Measurements from ENCODE around the gene SELE.
A peak's percentile ranks its signal among the peaks of the same experiment; 100 is the strongest.
"Not testable (repeated sequence)": the region's sequence is repeated elsewhere in the genome, so short reads cannot be mapped to it uniquely, and the experiment has no call there.

SELE gene

DNA sequence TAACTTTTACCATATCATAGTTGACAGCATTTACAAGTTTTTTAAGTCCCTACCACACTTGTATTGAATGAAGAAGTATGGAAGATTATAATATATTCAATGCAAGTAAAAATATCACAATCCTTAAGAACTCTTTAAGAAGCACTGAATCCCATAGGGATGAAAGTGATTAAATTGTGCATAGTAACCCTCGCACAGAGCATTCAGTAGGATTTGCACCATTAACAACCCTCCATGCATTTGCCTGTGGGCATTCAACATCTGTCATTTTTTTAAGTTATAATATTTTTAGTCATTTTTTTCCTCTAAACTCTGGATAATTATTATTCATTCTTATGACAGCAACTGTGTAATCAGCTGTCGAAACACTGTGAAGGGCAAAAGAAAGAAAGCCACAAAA, 10.1 kb downstream of the SELE start:
- no peak for DNase-seq

DNA sequence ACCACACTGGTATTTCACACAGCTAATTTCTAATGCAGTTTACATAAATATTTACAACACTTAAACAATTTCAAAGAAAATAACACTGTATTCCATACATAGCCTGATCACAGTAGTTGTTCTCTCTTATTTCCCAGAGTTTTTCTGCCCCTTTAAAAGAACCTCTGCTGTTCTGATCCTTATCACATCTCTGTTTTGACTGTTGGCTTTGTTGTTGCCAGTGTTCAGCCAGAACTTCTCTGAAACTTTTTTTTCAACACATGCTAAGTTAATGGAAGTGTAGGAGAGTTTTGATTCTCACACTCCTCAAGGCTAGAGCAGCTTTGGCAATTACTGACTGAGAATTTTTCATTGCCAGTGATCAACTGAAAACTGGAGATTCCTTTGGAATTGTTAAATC, 11.1 kb downstream of the SELE start:
- DNase-seq, result no peak

DNA sequence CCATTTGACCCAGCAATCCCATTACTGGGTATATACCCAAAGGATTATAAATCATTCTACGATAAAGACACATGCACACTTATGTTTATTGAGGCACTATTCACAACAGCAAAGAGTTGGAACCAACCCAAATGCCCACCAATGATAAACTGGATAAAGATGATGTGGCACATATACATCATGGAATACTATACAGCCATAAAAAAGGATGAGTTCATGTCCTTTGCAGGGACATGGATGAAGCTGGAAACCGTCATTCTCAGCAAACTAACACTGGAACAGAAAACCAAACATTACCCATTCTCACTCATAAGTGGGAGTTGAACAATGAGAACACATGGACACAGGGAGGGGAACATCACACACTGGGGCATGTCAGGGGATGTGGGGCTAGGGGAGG, 18.8 kb downstream of the SELE start:
- not testable (repeated sequence) for DNase-seq

DNA sequence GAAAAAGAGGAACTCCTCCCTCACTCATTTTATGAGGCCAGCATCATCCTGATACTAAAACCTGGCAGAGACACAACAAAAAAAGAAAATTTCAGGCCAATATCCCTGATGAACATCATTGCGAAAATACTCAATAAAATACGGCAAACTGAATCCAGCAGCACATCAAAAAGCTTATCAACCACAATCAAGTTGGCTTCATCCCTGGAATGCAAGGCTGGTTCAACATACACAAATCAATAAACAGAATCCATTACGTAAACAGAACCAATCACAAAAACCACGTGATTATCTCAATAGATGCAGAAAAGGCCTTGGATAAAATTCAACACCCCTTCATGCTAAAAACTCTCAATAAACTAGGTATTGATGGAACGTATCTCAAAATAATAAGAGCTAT, 20.8 kb downstream of the SELE start:
- DNase-seq, result not testable (repeated sequence)

DNA sequence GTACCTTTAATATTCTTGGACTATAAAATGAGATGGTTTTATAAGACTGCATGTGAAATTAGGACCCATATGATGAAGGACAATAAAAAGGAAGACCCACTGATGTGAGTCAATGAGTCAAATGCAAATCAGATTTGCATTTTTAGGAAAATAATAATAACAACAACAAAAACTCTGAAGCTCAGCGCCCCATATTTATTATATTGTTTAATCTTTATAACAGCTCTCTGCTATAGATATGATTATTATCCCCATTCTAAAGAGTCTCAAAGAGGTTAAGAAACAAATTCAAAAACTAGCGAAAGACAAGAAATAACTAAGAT, 21.6 kb downstream of the SELE start:
- DNase-seq, result no peak

DNA sequence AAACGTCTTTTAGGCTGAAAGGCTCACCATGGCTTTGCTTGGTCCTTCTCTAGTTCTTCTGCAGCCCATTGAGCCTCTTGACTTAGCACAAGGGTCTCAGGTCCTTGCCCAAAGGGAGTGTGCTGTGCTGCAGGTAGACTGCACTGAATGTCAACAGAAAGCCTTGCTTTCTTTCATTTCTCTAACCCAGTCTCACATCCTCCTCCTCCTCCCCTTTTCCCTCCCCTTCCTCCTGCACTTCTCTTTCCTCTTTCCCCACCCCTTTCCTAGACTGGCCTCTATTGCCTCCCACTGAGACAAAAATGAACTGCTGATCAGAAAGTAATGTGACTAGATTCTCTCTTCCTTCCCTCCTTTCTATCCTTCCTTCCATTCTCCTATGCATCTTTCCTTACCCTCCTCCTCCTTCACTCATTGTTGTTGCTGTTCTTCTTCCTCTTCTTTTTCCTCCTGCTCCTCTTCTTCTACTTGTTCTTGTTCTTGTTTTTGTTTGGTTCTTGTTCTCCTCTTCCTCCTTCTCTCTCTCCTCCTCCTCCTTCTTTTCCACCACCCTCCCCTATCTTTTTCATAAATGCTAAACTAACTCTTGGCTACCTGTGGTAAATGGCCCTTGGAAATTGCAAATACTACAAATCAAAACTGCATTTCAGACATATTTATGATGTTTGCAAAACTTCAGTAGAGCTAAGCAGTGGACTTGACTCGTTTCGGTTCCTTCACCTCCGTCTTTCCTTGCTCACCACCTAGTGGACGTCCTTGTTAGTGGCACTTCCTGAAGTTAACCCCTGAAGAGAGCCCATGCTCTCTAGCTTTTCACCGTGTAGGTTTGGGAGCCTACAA, 22.2 kb downstream of the SELE start, which contains the start of gene SELL:
Gene SELL, minus strand, starts transcription at position 152 of the 840 bp plus-strand sequence. Its CDS starts 122 bp downstream, at position 30.
- DNase-seq, result peak; percentile 61

DNA sequence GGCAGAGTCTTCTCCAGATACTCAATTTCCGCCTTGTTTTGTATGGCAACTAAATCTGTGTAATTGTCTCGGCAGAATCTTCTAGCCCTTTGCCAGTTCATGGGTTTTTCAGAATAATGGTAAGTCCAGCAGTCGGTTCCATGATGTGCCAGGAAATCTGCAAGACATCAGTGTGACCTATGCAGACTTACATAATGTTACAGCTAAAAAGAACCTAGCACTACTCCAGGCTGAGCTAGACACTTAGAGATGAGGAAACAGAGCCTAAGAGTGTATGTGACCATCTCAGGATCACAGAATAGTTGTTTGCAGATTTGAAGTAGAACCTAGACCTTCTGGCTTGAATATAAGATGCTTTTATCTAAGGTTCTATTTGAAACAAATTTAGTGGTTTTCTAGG, 25.2 kb downstream of the SELE start:
- no peak for DNase-seq

DNA sequence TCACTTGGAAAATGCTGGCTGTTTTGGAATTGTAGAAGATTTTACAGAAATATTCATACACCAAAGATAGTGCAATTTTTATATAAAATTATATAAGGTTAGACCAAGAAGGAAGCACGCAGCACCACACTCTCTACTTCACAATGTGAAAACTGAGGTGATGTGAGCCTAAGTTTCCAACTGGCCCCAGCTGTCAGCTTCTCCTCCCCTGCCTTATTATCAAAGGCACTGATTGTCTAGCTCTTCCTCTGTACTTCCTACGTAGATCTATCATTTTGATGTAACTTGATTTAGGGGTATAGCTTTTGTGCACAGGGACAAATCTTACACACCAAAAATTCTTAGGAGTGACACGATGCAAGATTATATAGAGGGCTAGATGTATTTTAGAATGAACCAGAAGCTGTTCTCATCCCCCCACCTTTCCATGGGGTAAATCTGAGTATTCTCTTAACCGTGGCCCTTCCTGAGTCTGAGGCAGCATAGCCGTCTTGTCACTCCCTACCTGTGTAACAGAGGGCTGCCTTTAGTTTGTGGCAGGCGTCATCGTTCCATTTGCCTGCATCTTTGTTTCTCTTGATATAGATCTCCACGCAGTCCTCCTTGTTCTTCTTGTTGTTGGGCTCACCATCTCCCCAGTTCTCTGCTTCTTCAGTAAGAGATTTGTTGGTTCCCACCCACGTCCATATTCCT, 25.8 kb downstream of the SELE start:
- DNase-seq, result no peak

DNA sequence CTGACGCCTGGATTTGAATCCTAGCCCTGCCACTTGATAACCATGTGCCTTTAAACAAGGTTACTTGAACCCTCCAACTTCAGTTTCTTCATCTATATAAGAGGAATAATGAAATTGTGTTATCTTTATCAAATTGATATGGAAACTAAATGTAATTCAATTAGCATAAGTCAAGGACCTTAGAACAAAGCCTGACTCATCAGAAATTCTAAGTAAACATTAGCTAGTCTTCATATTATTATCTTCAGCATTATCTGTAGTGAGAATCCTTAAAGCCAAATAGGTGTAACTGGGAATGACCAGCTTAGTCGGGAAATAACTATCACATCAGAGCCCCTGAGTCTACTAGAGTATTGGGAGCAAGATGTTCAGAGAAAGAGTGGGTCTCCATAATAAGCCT, 29.1 kb downstream of the SELE start:
- DNase-seq, result no peak

DNA sequence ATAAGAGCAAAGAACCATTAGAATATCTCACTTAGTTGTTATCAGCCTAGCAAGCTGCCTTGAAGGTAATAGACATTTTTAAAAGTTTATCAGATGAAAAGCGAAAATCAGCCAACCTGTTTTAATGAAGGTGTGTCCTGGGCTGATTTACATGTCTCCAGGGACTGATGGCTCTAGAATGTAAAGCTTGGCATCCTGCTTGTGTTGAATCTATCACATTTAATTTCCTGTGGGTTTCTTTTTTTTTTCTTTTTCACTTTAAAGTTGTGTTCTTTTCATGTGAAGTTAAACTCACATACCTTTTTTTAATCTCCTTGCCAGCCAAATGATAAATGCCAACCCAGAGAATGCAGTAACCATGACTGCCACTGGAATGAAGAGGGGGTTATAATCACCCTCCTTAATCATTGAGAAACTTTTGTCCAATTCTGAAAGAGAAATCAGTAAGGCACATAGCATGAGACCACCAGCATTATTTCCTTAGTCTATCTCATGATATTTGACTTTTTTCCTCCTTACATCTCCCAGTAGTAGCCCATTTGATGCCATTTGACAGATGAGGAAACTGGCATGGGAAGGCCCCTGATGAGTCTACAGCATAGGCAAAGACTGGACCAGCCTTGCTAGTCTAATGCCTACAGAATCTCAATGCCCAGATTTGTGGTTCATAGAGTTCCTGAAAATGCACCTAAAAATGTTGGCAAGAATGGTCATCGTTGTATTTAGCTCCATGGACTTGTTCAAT, 32.4 kb downstream of the SELE start:
- no peak for DNase-seq

DNA sequence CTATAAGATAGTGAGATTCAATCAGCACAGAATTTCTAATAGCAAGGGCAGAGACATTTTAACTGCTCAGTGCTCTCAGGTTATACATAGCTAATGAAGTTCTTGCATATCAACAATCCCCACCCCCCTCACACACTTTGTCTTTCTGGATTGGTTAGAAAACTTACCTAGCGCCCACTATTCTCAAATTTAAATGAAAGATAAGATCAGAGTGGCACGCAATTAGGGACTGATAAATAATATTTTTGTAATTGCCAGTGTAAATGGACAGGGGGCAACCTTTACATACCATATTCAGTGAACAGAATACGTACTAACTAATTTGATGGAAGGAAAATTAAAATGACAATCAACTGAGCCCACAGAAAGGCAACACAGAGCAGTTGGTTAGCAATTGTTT, 34.2 kb downstream of the SELE start:
- DNase-seq, result no peak

DNA sequence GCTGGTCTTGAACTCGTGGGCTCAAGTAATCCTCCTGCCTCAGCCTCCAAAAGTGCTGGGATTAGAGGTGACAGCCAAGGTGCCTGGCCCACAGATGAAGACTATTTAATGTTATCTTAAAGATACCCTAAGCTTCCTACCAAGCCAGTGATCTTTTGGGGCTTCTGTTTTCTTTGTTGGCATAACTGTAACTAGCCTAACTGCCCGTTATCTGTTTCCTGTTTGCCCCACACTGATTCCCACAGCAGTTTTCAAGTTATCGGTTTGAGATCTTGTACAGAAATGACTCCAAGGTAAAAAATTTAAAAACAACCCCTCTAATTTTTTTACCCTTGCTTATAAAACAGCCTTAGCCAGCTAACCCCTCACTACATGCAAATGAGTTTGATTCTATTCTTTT, 34.9 kb downstream of the SELE start:
- DNase-seq, result no peak

DNA sequence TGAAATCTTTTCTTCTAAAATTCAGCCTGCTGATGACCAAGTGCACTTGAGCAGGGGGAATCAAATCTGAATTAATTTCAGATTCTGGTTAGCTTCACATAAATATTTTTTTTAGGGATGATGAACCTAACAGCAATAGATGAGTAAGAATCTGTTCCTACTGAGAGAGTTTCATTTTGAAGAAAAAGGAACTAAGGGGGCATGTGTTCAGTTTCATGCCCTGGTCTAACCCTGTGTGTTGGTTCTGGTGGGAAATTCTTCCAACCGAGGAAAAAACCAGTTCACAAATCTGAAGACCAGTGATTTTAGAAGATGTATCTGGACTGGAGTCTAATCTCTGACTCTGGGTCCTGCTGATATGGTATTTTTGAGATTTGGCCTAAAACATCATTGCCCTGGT, 36.1 kb downstream of the SELE start:
- no peak for DNase-seq

DNA sequence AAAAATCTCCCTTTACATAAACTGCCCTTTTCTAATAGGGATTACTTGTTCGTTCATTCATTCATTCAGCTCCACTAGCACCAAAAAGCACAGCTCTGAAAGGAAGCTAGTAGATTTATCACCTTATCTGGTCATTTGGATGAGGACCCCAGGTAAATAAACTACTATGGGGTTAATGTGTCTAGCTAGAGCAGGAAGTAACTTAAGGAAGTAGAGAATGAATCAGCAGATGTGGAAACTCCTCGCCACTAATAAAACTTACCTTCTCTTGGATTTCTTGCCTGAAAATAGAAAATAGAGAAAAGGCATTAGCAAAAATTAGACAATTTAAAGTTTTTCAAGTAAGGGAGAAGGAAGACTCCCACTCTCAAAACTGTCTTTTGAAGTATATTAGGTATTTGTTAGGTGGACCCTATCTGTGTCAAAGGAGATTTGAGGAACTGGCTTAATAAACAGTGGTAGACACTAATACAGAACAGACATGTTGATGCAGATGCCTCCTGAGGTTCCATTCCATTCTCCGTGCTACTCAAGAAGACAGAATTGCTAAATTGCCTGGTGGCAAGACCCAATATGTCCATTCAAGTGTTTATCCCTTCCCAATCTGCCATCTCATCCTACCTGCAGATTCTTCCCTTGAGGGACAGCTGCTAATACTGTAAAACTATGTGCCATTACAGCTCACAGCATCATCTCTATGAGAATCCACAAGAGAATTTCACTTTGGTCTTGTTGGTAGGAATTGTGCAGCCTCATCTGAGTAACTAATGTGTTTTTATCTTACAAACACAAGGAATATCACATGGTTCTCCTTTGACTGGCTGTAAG, 37.4 kb downstream of the SELE start:
- no peak for DNase-seq

DNA sequence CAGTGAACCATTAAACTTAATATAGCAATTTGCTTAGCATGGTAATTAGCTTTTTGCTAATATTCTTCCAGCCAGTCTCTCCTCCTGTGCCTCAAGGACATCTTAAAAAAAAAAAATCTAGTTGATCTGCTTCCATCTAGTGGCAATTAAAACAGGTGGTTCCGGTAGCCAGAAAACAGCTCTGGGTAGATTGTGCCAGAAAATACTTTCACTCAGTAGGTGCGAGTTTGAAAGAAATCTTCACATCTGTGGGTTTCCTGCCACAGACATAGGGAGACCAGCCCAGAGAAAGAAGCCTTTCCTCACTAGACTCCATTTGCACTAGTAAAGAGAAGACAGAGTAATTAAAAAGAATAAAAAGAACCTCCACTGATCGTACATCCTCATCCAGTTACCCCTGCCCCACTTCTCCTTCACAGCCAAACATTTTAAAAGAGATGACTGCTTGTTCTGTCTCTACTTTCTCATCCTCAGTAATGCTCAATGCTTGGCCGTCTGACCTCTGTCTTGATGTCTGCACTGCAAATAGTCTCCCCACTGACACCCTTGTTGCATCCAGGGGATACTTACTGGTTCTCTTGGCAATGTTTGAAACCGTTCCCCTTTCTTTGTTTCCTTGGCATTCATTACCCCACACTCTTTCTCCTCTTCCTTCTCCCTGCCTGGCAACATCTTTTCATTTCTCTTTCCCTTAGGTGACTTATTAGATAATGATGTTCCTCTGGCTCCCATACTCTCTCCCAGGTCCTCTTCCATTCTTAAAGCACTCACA, 39.4 kb downstream of the SELE start:
- DNase-seq, result no peak

DNA sequence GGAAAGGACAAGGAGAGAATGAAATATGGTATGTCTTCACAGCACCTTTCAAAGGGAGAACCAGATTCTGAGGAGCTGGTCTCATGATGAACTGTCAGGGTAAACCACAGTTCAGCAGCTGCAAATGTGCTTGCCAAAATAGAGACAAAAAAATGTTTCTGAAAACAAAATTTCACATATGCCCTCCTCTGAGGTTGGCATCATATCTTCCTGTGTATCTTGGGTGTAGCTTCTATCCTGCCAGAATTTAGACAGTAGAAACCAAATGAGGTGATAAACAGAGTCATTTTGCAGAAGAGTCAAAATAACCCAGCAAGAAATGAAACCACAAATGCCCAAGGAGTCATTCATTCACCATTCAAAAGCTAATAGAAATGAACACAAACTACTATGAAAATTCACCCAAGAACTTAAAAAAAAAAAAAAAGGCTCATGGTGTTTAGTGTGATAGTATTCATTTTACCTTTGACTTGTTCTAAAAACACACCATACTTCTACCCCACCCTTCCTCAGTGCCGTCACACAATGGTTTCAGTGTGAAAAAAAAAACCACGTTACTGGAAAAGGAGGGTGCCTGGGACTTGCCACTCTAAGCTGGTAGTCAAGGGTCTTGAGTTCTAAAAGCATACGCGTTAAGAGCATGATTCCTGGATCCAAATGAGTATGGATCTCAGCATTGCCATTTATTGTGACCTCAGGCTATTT, 41.0 kb downstream of the SELE start:
- no peak for DNase-seq

DNA sequence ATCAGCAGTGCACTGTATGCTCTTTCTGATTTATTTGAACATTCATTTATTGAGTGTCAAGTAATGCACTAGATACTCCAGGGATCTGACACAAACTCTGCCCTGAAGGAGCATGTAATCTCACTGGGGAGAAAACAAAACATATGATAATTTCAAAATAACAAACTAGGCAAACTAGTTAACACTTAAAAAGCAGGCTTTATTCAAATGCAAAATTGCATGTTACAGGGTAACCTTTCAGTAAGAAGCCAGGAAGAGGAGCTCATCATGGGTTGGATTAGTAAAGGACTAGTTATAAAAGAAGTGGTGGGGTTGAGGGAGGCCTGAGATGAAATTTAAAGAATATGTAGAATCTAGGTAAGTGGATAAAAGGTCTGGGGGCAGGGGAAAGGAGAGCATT, 43.4 kb downstream of the SELE start:
- no peak for DNase-seq

DNA sequence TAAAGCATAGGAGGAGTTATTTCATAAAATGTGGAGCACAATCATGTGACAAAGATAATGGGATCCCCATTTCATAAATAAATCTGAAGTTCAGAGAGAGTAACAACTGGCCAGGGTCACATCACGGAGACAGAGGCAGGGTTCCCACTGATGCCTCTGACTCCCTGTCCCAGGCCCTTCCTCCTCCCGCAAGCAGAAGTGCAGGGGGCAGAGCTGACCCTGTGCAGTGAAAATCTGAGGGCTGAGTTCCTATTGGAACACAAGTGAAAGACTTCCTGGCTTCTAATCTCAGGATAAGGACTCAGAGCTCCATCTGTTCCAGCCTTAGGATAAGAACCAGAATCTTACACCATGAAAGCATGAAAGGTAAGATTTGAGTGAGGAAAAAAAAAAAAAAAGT, 44.5 kb downstream of the SELE start:
- DNase-seq, result no peak

DNA sequence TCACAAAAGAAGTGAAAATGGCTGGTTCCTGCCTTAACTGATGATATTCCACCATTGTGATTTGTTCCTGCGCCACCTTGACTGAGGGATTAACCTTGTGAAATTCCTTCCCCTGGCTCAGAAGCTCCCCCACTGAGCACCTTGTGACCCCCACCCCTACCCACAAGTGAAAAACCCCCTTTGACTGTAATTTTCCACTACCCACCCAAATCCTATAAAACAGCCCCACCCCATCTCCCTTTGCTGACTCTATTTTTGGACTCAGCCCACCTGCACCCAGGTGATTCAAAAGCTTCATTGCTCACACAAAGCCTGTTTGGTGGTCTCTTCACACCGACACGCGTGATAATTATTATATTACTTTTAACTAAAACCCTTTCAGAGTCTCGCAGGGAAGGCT, 45.5 kb downstream of the SELE start:
- DNase-seq, result not testable (repeated sequence)

DNA sequence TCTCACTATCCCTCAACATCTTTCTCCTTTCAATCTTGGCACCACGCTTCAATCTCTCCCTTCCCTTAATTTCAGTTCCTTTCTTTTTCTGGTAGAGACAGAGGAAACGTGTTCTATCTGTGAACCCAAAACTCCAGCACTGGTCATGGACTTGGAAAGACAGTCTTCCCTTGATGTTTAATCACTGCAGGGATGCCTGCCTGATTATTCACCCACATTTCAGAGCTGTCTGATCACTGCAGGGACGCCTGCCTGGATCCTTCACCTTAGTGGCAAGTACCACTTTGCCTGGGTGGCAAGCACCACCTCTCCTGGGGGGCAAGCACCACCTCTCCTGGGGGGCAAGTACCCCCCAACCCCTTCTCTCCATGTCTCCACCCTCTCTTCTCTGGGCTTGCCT, 50.2 kb downstream of the SELE start:
- DNase-seq, result no peak

DNA sequence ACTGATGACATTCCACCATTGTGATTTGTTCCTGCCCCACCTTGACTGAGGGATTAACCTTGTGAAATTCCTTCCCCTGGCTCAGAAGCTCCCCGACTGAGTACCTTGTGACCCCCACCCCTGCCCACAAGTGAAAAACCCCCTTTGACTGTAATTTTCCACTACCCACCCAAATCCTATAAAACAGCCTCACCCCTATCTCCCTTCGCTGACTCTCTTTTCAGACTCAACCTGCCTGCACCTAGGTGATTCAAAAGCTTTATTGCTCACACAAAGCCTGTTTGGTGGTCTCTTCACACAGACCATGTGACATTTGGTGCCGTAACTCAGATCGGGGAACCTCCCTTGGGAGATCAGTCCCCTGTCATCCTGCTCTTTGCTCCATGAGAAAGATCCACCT, 50.7 kb downstream of the SELE start:
- not testable (repeated sequence) for DNase-seq

DNA sequence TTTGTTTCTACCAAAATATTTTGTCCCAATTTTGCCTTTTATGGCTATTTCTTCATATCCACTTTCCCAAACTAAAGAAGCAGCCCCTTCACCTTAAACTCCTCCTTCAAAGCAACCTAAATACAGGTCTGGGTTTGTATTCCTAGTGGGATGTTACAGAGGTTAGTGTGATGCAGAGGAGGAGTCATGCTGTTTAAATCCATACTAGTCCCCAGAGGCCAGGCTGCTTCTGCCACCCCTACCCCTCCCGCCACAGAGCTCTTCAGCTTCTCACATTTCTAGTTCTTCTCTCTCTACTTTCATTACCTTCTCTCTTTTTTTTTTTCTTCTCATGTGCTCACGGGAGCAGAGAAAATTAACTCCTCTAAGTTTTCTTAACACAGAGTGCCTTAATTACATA, 51.8 kb downstream of the SELE start:
- DNase-seq, result no peak

All from NCI-H1105 (cell line).